Kidney epithelial cell (primary cell): ENCODE data around the gene ETHE1. TPM values are rescaled to one million over a fixed set of nuclear protein-coding genes. Genes with fewer than 3 reads are reported as not detected.
"Not testable (repeated sequence)": the region's sequence is repeated elsewhere in the genome, so short reads cannot be mapped to it uniquely, and the experiment has no call there.

Experiments used
- DNase-seq: peaks from one replicate; pipeline ENCODE4 v3.0.0-alpha.2; 2010; ENCODE audit warnings: low read depth
- H3K27me3 ChIP-seq: 2 replicates; pipeline ENCODE4 v1.6.0; 2011; ENCODE audit warnings: low read length; ENCODE audit not compliant: control insufficient read depth, insufficient read depth
- H3K36me3 ChIP-seq: 2 replicates; pipeline ENCODE4 v1.5.1; 2011; ENCODE audit warnings: low read length; ENCODE audit not compliant: control insufficient read depth, insufficient read depth
- H3K4me3 ChIP-seq: 2 replicates; pipeline ENCODE4 v1.5.1; 2011; ENCODE audit warnings: low read depth, mild to moderate bottlenecking, control low read depth, low read length
- total RNA-seq: library from RNA; depleted of rRNA; stranded (reverse); fragments of >200 nt; gene quantifications from 2 replicates; pipeline ENCODE4 v1.2.3, GENCODE V29; 2015
- TF ChIP-seq, protein P1 (sequence below): IDR thresholded peaks from 2 replicates; pipeline ENCODE4 v1.5.1; 2011; ENCODE audit warnings: mild to moderate bottlenecking, moderate library complexity, low read length, control low read depth, inconsistent platforms; ENCODE audit not compliant: insufficient read depth, poor library complexity, severe bottlenecking

ETHE1 gene
- total RNA-seq, 1 donor from 2014 or later = 80.4 TPM

DNA sequence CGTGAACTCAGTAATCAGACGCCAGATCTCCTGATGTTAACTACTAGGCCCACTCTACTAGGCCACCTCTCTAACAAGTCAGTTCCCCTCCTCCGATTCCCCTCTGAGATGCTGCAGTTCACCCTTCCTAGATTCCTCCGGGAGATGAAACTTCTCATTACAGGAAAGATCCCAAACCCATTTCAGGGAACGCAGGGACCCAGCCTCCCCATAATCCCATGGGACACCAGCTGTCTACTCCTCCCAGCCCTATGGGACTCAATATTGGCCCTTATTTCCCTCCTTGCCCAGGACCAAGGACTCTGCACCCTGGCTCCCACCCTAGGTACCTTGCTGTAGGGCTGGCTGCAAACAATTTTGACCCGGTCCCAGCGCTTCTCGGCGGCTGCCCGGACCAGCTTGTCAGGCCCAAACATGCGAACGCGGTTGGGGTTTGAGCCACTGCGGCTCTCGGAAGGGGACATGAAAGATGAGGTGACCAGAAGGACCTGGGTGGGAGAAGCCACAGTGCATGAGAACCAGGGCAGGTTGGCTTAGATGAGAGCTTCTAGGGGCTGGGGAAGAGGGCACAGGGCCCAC lies 27.4 kb upstream of the ETHE1 start:
- TF ChIP-seq, protein P1, sequence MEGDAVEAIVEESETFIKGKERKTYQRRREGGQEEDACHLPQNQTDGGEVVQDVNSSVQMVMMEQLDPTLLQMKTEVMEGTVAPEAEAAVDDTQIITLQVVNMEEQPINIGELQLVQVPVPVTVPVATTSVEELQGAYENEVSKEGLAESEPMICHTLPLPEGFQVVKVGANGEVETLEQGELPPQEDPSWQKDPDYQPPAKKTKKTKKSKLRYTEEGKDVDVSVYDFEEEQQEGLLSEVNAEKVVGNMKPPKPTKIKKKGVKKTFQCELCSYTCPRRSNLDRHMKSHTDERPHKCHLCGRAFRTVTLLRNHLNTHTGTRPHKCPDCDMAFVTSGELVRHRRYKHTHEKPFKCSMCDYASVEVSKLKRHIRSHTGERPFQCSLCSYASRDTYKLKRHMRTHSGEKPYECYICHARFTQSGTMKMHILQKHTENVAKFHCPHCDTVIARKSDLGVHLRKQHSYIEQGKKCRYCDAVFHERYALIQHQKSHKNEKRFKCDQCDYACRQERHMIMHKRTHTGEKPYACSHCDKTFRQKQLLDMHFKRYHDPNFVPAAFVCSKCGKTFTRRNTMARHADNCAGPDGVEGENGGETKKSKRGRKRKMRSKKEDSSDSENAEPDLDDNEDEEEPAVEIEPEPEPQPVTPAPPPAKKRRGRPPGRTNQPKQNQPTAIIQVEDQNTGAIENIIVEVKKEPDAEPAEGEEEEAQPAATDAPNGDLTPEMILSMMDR = no peak
- no peak for DNase-seq
- Histone ChIP-seq H3K27me3 (no peaks in the 10 kb centered on the region), H3K4me3 (no peak overlapping the region), H3K36me3 (peaks cover 2% of the 10 kb centered on the region)

DNA sequence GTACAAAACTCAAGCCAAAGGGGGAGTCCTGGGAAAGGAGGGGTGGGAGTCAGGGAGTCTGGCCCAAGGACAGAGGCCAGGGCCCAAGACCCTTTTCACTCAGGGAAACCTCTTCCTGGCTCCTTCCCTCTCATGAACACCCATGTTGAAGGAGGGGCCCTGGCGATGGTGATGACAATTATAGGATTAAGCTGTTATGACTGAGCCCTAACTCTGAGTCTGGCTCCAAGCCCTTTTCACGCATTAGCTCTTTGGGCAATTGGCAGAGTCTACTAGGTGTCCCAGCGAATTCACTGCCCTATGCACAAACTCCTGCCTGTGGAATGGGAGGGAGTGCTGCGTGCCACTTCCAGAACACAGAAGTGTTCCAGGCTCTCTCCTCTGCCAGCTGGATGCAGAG lies 26.7 kb upstream of the ETHE1 start:
- H3K4me3 ChIP-seq = no peak overlapping the region
- peaks cover 2% of the 10 kb centered on the region for H3K36me3 ChIP-seq
- no peak for DNase-seq
- TF ChIP-seq, protein P1 = no peak
- H3K27me3 ChIP-seq = no peaks in the 10 kb centered on the region

DNA sequence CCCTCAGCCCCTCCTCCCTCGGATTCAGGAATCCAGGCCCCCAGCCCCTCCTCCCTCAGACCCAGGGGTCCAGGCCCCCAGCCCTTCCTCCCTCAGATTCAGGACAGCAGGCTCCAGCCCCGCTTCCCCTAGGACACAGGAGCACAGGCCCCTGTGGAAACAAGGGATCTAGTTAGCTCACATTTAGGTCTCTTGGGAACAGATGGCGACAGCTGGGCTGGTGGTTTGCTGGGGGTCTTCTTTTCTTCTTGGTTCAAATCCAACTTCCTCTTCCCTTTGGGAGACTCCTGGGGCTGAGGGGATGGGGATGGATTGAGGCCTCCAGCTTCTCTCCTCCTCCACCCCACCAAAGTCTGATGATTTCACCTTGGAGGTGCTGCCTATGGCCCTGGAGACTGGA lies 25.6 kb upstream of the ETHE1 start:
- DNase-seq = no peak
- no peak overlapping the region for H3K4me3 ChIP-seq
- H3K36me3 ChIP-seq = peaks cover 2% of the 10 kb centered on the region
- H3K27me3 ChIP-seq = no peaks in the 10 kb centered on the region
- TF ChIP-seq, protein P1 = no peak

DNA sequence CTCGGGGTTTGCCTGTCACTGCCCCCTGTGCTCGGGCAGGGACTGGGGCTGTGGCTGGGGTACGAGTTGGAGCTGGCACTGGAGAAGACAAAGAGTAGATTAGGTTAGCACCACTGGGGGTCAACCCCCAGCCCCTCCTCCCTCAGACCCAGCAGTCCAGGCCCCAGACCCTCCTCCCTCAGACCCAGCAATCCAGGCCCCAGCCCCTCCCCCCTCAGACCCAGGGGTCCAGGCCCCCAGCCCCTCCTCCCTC lies 25.1 kb upstream of the ETHE1 start:
- H3K4me3 ChIP-seq = no peak overlapping the region
- H3K36me3 ChIP-seq = peaks cover 2% of the 10 kb centered on the region
- no peak for DNase-seq
- TF ChIP-seq, protein P1 = no peak
- H3K27me3 ChIP-seq = no peaks in the 10 kb centered on the region

DNA sequence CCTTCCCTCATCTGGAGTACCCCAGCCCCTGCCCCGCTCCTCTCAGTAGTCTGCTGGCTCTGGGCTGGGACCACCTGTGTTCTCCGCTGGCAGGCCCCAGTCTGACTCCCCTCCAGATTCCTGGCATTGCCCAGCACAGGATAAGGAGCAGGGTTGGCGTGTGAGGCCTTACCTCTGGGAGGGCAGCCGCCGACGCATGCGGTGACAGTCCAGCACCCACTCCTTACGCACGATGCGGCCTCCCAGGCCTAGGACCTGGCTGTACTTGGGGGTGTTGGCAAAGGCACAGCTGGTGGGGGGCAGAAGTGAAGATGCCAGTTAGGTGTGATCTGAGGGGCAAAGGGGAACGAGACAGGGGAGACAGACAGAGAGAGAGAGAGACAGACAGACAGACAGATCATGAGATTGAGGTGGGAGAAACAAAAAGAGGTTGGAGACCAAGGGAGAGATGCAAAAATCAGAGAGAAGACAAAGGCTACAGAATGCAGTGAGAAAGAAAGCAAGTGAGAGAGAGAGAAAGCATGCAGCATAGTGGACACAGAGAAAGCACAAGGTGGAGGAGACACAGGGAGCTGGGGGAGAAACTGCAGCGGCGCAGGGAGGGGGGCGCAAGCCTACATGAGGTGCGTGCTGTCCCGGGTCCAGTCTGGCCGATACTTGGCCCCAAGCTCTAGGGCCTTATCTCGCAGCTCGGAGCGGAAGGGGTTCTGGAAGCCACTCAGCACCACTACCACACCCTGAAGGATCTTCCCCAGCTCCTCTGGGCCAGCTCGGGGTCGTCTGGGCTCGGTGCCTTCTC lies 24.6 kb upstream of the ETHE1 start:
- TF ChIP-seq, protein P1 = no peak
- H3K4me3 ChIP-seq = no peak overlapping the region
- peaks cover 2% of the 10 kb centered on the region for H3K36me3 ChIP-seq
- H3K27me3 ChIP-seq = no peaks in the 10 kb centered on the region
- no peak for DNase-seq

DNA sequence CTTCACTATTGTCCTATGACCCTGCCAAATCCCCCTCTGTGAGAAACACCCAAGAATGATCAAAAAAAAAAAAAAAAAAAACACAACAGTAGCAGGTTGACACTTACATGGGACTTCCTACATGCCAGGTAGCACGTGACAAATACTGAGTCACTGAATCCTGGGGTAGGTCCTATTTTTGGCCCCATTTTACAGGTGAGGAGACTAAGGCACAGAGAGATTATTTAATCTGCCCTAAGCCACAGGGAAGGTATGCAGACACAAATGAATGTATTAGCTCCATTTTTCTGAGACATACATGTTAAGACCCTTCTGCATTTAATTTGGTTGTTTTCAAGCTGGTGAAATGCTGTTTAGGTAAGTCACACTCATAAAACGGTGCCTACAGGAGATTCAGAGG lies 21.7 kb upstream of the ETHE1 start:
- Histone ChIP-seq H3K36me3 (peaks cover 2% of the 10 kb centered on the region), H3K27me3 (no peaks in the 10 kb centered on the region), H3K4me3 (no peak overlapping the region)
- DNase-seq = no peak
- TF ChIP-seq, protein P1 = no peak

DNA sequence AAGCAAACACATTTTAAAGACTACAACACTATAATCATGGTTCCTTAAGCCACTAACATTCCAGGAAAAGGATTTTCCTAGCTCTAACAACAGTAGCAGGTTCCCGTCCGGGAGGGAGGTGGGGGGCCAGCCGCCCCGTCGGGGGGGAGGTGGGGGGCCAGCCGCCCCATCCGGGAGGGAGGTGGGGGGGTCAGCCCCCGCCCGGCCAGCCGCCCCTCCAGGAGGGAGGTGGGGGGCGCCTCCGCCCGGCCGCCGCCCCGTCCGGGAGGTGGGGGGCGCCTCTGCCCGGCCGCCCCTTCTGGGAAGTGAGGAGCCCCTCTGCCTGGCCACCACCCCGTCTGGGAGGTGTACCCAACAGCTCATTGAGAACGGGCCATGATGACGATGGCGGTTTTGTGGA lies 20.9 kb upstream of the ETHE1 start:
- not testable (repeated sequence) for H3K36me3 ChIP-seq, H3K4me3 ChIP-seq, DNase-seq, H3K27me3 ChIP-seq
